GM21526 (cell line): ENCODE measurements around the gene PTBP3.
A peak's percentile ranks its signal among the peaks of the same experiment; 100 is the strongest.

Source experiments
- ATAC-seq: cut with Tn5 transposase; IDR thresholded peaks from one replicate; pipeline ENCODE4 v1.9.1; 2021; ENCODE audit warnings: moderate library complexity; ENCODE audit not compliant: unreplicated experiment, low FRiP score

Gene PTBP3

DNA sequence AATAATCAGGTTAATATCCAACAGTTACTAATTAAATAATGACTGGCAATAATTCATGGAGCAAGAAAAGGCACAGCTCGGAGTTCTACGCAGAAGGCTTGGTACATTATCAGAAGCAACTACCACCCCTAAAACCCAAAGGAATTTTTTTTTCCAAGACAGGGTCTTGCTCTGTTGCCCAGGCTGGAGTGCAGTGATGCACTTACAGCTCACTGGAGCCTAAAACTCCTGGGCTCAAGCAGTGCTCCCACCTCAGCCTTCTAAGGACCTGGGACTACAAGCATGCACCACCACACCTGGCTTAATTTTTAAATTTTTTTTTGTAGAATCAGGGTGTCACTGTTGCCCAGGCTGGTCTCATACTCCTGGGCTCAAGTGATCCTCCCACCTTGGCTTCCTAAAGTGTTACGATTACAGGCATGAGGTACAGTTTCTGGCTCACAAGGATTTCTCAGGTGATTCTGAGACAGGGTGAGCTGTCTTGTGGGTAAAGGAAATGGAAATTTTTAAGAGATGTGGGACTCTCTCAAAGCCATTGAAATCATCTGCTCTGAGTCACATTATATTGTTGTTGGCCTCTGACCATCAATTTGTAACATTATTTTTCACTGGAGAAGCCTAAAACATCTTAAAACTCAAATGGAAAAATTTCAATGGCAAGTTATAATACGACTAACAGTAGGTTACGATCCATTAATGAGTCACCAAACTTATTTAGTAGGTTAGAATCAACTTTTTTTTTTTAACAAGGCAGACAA, 26.8 kb upstream of the PTBP3 start:
- ATAC-seq: no peak

DNA sequence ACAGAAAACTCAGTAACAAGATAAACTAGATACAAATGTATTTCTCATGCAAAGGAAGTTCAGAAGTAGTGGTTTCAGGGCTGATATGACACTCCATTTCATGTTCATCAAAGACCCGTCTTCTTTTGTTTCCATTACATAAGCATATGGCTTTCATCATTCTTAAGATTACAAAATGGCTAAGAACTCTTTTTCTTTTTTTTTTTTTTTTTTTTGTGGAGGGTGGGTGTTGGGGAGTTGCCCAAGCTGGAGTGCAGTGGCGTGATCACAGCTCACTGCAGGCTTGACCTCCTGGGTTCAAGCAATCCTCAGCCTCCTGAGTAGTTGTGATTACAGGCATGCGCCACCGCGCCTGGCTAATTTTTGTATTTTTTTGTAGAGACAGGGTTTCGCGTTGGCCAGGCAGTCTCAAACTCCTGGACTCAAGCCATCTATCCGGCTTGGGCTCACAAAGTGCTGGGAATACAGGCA, 22.0 kb upstream of the PTBP3 start:
- ATAC-seq: no peak

- ATAC-seq: no peak
Observed at GRCh38 chr9:112354081-112354743, 20.8 kb upstream of the PTBP3 start.

GRCh38 chr9:112352209-112352608, 18.8 kb upstream of the PTBP3 start:
- ATAC-seq: no peak

GRCh38 chr9:112351184-112351583, 17.8 kb upstream of the PTBP3 start:
- ATAC-seq: no peak

GRCh38 chr9:112349008-112349333, 15.6 kb upstream of the PTBP3 start:
- no peak for ATAC-seq

DNA sequence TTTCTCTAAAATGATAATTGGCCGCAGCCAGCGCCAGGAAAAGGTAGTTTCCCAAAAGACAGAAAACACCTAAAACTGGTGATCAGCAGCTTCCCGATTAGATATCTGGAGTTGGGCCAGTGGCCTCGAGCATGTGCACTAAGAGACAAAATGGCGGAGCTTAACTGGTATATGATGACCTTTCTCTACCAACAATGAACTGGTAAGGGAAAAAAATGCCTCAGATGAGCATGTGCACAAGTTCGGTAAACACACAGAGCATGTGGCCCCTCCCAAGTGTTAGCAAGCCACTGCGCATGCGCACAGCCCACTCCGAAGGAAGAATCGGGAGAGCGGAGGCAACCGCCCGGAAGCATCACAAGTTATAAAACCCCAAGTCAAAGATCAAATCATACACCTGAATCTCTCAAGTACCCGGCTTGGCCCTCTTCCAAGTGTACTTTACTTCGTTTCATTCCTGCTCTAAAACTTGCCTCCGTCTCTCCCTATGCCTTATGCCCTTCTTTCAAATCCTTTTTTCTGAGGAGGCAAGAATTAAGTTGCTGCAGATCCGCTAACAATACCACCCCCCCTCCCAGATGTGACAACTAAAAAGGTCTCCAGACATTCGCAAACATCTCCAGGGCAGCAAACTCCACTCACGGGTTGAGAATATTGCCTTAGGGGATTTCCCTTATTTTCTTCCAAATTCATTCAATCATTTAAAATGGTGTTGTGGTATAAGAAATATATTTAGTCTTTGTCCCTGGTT, 15.0 kb upstream of the PTBP3 start:
- ATAC-seq: no peak

GRCh38 chr9:112341730-112342129, 8.3 kb upstream of the PTBP3 start:
- ATAC-seq: no peak

DNA sequence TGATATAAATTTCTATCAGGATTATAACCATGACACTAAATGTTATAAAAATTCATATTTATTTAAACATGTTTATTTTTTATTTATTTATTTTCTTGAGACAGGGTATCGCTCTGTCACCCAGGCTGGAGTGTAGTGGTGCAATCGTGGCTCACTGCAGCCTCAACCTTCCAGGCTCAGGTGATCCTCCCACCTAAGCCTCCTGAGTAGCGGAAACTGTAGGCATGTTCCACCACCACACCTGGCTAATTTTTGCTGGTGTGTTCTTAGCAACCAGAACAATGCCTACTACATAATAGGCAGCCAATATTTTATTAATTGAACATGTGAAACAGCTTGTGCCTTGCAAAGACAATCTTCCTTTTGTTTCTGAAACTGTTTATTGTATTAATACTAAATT, 6.5 kb upstream of the PTBP3 start:
- no peak for ATAC-seq

DNA sequence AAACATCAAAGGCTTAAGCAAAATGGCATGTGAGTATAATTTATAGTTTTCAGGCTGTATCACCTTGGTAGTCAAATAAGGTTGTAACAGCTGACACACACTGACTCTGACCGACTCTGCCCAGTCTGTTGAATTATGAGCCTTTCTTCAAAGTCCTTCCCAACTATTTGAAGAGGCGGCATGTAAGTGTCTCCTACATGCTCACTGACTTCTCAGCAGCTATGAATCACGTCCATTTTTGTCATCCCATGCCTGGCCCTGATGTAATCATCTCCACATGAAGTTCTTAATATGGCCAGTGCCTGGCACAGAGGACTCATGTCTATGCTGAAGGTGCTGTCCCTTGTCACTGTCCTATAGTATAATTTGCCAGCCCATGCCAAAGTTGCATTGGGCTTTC, 5.1 kb upstream of the PTBP3 start:
- ATAC-seq: no peak

DNA sequence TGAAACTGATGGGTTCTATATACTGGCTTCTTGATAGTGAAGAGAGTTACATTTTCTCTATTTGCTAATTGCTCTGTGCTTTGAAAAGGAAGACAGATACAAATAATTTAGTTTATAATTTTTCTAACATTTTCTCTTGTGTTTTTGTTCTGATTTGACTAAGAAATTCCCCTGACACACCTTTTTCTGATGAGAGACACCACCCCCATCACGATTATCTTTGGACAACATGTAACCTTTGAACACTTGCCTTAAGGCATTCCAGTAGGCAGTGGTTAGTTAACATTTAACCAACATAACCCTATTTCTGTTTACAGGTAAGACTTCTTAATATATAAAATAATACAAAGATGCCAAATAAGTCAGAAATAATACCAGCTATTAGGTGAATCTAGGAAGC, 4.1 kb upstream of the PTBP3 start:
- ATAC-seq: no peak

- no peak for ATAC-seq
Observed at GRCh38 chr9:112334432-112334841, 1.0 kb upstream of the PTBP3 start.

- ATAC-seq: peak; percentile 66
Observed at GRCh38 chr9:112333639-112334431, 416 bp upstream of the PTBP3 start.

DNA sequence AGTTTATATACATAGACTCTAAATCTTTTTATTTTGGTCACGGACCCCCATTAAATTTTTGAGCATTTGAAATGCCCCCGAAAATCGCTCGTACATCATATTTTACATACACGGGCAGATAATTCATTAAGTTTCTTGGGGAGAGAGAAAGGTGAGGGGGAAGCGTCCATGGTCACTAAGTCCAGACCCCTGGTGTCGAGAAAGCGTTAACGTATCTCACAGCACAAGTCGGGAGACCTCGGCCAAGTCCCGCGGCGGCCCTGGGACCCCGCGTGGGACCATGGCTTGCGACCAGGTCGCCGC, 794 bp downstream of the PTBP3 start:
- no peak for ATAC-seq

GRCh38 chr9:112332214-112332613, 1.2 kb downstream of the PTBP3 start:
- ATAC-seq: no peak

DNA sequence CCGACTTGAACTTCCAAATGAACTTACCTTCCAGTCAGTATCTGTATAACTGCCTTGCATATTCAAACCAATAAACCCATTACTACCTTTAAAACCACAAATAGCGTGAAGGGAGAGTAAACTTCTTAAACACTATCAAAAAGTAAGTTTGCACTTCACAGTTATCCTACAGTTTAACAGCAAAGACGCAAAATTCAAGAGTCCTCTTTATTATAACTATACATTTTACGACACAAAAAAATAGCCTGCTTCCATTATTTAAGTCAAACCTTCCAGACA, 1.8 kb downstream of the PTBP3 start:
- ATAC-seq: no peak

DNA sequence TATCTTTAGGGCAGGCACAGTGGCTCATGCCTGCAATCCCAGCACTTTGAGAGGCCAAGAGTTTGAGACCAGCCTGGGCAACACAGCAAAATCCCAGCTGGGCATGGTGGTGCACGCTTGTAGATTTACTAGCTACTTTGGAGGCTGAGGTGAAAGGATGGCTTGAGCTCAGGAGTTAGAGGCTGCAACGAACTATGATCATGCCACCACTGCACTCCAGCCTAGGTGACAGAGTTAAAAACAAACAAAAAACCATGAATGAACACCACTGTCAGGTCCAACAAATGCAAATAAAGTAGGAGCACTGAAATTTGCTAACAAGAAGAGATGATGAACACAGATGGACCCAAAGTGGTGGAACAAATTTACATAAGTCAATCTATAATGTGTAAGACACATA, 4.9 kb downstream of the PTBP3 start:
- no peak for ATAC-seq

- ATAC-seq: no peak
Observed at GRCh38 chr9:112327718-112328450, 5.5 kb downstream of the PTBP3 start.

- ATAC-seq: no peak
Observed at GRCh38 chr9:112326194-112326593, 7.2 kb downstream of the PTBP3 start.

GRCh38 chr9:112325600-112325999, 7.8 kb downstream of the PTBP3 start:
- no peak for ATAC-seq

DNA sequence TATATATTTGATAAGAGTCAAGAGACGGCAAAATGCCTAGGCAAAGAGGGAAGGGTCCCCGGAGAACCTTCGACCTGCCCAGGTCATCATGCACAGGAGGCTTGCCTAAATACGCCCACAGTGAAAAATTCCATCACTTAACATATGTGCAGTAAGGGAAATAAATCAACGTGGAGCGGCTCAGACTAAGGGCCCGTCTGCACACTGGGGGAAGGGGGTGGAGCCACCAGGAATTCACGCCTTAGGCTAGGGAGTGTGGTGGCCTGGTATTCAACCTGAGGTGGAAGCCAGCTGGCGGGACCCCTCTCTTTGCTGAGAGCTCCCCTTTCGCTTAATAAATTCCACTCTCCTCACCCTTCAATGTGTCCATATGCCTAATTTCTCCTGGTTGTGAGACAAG, 8.3 kb downstream of the PTBP3 start:
- ATAC-seq: no peak
